NCI-H446 treated with DMSO at 0.1 percent for 48 hours (cell line): Measurements from ENCODE around the gene TDP2.
"Not testable (repeated sequence)": the region's sequence is repeated elsewhere in the genome, so short reads cannot be mapped to it uniquely, and the experiment has no call there.

Experiments
- DNase-seq: peaks from one replicate; lab custom pipeline; 2025; lab: John Stamatoyannopoulos, UW

TDP2 gene

DNA sequence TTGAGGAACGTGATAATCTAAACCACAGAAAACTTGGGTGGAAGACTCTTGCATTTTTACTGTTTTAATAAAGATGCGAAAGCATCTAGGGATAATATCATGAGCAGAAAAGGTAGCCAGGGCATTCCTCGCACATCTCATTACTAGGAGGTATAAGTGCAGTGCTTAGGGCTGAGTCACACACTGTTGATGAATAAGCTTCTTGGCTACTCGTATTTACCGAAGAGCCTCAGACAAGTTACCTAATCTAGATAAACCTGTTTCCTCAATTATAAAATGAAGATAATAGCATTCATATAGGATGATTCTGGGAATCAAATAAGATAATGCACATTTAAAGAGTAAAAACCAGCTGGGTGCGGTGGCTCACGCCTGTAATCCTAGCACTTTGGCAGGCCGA is 19.9 kb downstream of the TDP2 start:
- DNase-seq = no peak

DNA sequence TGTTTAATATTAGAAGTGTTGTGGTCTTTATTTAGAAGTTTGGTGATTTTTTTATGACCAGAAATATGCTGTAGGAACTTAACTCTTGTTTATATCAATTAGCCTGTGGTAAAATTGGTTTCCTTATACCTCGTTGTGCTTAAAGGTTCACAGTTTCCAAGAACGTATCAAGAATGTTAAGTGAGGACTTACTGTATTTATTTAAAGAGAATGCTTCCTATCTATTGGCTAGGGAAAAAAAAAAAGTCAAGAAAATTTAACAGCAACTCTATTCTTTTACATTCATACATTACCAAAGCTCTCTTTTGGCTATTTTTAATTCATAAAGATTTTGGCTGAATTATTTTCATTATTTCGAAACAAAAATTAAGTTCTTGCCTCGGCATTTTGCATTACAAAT is 22.3 kb downstream of the TDP2 start:
- DNase-seq = no peak

DNA sequence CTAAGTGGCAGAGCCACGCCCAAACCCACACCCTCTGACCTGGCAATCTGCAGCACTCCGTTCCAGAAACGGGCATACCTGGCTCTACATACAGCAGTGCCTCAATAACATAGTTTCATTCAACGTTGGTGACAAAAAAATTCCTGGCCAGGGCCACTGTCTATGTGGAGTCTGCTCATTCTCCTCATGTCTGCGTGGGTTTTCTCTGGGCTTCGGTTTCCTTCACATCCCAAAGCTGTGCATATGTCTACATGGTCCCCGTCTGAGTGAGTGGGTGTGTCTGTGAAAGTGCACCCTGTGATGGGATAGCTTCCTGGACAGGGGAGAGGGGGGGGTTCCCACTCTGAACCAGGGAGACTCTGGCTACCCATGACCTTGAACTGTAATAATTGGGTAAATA is 22.8 kb downstream of the TDP2 start:
- no peak for DNase-seq

DNA sequence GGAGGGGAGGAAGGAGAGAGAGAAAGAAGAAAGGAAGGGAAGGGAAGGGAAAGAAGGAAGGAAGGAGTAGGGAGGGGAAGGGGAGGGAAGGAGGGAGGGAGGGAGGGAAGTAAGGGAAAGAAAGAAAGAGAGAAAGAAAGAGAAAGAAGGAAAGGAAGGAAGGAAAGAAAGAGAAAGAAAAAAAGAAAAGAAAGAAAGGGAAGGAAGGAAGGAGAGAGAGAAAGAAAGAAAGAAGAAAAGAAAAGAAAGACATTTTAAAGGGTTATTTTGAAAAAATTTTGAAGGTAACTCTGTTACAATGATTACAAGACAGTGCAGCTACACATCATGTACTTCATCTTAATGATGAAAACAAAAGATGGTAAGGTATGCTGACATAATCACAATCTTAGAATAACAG is 24.6 kb downstream of the TDP2 start:
- DNase-seq = no peak

- not testable (repeated sequence) for DNase-seq
Observed at GRCh38 chr6:24640631-24641030, 26.1 kb downstream of the TDP2 start.

DNA sequence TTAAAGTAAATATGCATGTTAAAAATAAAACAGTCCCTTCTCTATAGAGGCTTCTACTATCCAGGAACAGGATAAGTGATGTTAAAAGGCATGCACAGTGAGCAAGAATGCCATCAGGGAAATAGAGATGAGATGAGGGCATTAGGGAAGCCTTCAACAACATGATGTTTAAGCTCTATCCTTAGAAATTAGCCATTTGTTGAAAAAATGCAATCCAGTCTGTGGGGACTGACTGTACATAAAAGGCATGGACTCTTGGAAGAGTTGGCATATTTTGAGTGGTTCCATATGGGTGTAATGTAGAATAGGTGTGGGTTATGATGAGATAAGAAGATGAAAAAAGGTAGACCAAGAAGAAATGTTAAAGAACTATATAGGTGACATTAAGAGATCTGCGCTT is 26.5 kb downstream of the TDP2 start:
- no peak for DNase-seq

GRCh38 chr6:24636681-24637080 is 30.0 kb downstream of the TDP2 start:
- DNase-seq = no peak

DNA sequence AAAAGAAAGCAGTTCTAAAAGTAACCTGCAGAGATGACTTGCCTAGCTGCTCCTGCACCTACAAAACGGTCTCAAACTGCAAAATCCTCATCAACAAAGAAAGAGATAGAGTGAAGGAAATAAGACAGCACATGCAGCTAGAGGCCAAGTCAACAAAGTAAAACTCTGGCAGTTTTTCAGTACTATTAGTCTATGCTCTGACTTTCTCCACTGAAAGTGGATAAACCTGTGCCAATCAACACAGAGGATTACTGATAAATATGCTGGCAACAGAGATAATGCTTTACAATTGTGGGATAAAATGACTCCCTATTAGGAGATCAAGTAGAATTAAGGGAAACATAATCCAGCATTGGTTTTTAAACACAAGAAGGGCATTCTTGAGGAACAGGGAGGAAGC is 34.1 kb downstream of the TDP2 start:
- DNase-seq = no peak

DNA sequence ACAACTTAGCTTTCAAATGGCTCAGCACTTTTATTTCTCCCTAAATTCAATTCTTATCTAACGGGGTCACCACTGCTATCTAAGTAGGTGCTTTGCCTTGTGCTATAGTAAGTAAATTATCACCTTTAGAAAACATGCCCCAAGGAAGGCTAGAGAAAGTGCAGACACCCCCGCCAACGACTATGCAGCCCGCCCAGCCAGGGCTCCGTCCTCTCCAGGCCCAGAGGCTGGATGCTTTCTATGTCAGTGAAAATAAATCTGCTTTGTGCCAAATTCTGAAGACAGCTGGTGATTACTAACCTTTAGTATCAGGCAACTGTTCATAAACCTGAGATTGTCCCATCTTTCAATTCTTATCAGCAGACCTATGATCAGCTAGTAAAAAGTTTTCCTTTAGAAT is 35.0 kb downstream of the TDP2 start:
- DNase-seq = no peak

GRCh38 chr6:24630856-24631505 is 35.7 kb downstream of the TDP2 start:
- DNase-seq = no peak

GRCh38 chr6:24621626-24622289 is 44.9 kb downstream of the TDP2 start:
- DNase-seq = no peak

- no peak for DNase-seq
Observed at GRCh38 chr6:24620637-24621036, 46.1 kb downstream of the TDP2 start.

- no peak for DNase-seq
Observed at GRCh38 chr6:24619661-24620060, 47.0 kb downstream of the TDP2 start.

DNA sequence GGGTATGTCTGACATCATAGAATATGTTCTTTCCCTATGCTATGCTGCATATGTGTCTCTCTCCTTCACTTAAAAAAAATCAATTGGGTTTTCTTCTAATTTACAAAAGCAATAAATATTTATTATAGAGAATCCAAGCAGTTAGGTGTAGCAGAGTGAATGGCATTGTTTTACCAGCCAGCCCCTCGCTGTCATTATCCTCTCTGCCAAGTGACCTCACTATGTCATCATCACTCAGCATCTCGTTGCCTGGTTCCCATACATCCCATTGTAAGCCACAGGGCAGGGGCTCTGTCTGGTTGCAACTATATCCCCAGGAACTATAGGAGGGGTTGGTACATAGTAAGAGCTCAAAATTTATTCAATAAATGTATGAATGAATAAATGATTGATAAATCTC is 52.1 kb downstream of the TDP2 start:
- DNase-seq = no peak

- DNase-seq = no peak
Observed at GRCh38 chr6:24614043-24614420, 52.7 kb downstream of the TDP2 start.

DNA sequence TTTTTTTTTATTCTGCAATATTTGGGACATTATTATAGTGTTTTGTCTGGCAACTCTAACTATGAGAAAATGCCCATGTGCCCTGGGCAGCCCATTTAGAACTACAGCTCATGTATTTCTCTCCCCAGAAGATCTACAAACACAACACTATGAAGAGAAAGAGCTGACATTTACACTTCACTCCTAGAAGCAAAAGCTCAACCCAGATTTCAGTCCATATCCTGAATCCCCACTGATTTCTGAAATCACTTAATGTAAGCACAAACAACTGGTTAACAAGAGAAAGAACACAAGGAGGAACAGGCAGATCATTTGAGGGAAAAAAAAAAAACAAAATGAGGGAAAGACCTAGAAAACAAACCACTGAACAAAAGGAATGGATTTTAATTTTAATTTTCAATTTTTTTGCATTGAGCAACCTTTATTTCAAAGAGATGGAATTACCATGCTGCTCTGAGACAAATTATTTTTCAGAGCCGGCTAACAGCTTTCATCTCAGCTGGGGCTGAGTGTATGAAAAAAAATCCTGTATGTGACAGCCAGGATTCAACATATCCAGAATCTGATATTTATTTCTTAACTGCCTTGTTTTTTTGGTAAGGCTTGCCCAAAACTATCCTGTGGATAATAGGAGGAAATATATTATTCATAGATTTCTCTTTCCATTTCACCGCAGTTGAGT is 53.2 kb downstream of the TDP2 start:
- no peak for DNase-seq

DNA sequence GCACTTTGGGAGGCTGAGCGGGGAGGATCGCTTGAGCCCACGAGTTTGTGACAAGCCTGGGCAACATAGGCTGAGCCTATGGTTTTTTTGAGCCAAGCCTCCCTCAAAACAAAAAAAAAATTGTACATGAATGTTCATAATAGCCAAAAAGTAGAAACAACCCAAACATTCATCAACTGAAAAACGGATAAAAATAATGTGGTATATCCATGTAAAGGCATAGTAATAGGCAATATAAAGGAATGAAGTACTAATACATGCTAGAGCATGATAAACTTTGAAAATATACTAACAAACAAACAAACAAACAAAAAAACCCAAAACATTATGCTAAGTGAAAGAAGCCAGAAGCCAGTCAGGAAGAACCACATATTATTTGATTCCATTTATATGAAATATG is 56.0 kb downstream of the TDP2 start:
- DNase-seq = no peak

DNA sequence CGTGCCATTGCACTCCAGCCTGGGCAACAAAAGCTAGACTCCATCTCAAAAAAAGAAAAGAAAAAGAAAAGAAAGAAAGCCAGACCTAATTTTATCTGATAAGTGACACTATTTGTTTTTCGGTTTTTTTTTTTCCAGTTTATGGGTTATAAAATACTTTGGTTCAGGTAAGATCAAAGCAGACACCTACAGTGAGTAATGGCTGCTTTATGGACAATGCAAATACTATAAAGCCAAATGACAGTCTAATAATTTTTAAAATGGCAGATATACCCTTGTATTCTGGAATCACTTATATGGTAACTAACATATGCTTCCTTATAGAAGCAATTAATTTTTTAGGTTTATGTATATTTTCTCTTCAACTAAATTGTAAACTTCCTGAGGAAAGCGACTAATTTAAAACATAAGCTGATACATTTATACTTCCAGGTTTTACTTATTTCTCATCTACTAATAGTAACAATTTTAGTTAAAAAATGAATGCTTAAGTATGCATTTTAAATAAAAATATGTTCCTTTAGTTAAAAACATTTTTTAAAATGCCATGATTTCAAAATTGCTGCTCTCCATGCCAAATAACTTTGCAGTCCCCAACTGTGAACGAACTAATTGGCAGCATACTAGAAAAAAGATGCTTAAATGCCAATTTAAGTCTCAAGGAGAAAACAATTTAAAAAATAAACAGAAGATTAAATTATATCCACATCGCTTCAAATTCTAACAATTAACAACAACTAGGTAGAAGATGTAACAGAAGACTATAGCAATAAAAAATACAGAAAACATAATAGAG is 59.2 kb downstream of the TDP2 start:
- no peak for DNase-seq

DNA sequence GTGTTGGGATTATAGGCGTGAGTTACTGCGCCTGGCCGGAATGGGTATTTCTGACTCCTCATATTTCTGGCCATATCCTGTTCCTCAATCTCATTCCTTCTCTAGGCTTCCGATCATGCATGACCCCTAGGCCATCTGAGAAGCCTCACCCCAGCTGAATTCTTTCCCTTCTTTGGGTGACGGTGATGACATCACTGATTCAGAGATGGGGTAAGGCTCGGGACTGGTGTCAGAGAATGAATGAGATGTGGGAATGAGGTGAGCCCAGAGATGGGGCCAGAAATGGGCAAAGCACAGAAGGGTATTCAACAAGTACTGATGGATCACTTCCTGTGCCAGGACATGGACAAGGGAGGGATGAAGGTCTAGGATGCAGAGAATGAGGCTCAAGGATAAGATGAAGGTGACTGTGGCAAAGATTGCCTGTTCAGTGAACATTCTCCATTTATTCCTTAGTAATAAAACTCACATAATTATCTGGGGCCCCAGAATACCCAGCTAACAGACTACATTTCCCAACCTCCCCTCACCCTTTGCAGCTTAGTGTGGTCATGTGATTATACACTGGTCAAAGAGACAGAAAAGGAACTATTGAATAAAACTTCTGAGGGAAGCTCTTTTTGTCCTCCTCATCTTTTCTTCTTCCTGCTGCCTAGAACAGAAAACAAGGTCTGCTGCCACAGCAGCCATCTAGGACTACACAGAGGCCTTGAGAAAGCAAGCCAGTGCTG is 60.3 kb downstream of the TDP2 start:
- DNase-seq = no peak

DNA sequence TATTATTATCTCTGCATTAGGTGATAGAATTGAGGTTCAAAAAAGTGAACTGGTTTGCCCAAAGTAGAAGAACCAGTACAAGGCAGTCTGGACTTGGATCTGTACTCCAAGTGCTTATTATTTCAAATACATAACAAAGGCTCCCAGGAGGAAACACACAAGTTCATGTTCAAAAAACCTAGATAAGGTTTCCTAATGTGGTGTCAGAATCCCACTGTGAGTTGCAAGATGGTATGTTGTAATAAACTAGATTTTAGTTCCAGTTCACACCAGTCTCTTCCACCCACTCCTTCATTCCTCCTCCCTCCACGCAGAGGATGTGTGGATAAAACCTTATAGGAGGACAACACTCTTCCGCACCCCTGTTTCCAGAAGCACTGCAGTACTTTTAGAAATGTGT is 63.5 kb downstream of the TDP2 start:
- no peak for DNase-seq

- DNase-seq = no peak
Observed at GRCh38 chr6:24600903-24601302, 65.8 kb downstream of the TDP2 start.
